Esophagus muscularis mucosa (tissue), 4 donors: ENCODE results near the gene ANKRD65. TPM values are rescaled to one million over a fixed set of nuclear protein-coding genes. Genes with fewer than 3 reads are reported as not detected.

Experiments used
- DNase-seq: peaks from one replicate; pipeline ENCODE4 v3.0.0-alpha.2; 2017; ENCODE audit errors: extremely low spot score
- H3K27ac ChIP-seq, 4 donors: fragments of 200-600 bp; sonication (generic); replicated peaks in 1 of 4; 1 replicate in 3 of 4; 2 replicates in 1 of 4; pipeline ENCODE4 v1.5.1; 2016 to 2019; ENCODE audit warnings: mild to moderate bottlenecking in 1 of 4
- H3K27me3 ChIP-seq, 4 donors: fragments of 200-600 bp; sonication (generic); one replicate each; pipeline versions ENCODE4 v1.5.1 to v1.6.0; 2016 to 2019
- H3K36me3 ChIP-seq, 4 donors: fragments of 200-600 bp; sonication (generic); one replicate each; pipeline ENCODE4 v1.5.1; 2016 to 2019
- H3K4me1 ChIP-seq, 4 donors: fragments of 200-600 bp; sonication (generic); one replicate each; pipeline ENCODE4 v1.5.1; 2016 to 2019
- H3K4me3 ChIP-seq, 4 donors: fragments of 200-600 bp; sonication (generic); 1 replicate in 2 of 4; 2 replicates in 2 of 4; pipeline ENCODE4 v1.5.1; 2016 to 2019; ENCODE audit warnings: mild to moderate bottlenecking in 4 of 4, moderate library complexity in 1 of 4
- H3K9me3 ChIP-seq, 4 donors: fragments of 200-600 bp; sonication (generic); 1 replicate in 3 of 4; 2 replicates in 1 of 4; pipeline ENCODE4 v1.5.1; 2016 to 2019
- EP300 ChIP-seq: sonication (generic); formaldehyde crosslinking; IDR thresholded peaks from one replicate; pipeline ENCODE4 v1.6.1; 2017; ENCODE audit warnings: antibody characterized with exemption
- POLR2A ChIP-seq: fragments of 450-650 bp; IDR thresholded peaks from one replicate; pipeline ENCODE4 v1.6.1; 2017; ENCODE audit warnings: antibody characterized with exemption, moderate library complexity, mild to moderate bottlenecking, low read depth
- POLR2AphosphoS5 ChIP-seq, 2 donors: sonication (generic); formaldehyde crosslinking; IDR thresholded peaks; one replicate each; pipeline ENCODE4 v1.6.1; 2017; ENCODE audit warnings: antibody characterized with exemption in 2 of 2
- WGBS: methylation state at CpG from one replicate; pipeline ENCODE4 v1.1.5; 2018; 5-methylcytosine and 5-hydroxymethylcytosine counted together
- intact Hi-C: fragments of 100-400 bp; cut with DNase I; formaldehyde crosslinking; loops from one replicate; pipeline ENCODE4 v1.15.1; 2023
- total RNA-seq, 4 donors: library from RNA; depleted of rRNA; stranded (reverse); fragments of >200 nt; gene quantifications; one replicate each; pipeline versions ENCODE4 v1.1.0 to v1.2.1, GENCODE V29; 2016
- TF ChIP-seq, protein P1 (sequence below), 3 experiments: fragments of 200-600 bp in 2 of 3; fragments of 450-650 bp in 1 of 3; sonication (generic) in 2 of 3; IDR thresholded peaks; one replicate each; pipeline ENCODE4 v1.5.1; 2017 to 2019; ENCODE audit warnings: antibody characterized with exemption in 3 of 3, mild to moderate bottlenecking in 2 of 3, moderate library complexity in 1 of 3

Gene ANKRD65
- total RNA-seq, 4 donors from 2014 or later, result 8.1 to 19.2 (median 9.8) TPM

DNA sequence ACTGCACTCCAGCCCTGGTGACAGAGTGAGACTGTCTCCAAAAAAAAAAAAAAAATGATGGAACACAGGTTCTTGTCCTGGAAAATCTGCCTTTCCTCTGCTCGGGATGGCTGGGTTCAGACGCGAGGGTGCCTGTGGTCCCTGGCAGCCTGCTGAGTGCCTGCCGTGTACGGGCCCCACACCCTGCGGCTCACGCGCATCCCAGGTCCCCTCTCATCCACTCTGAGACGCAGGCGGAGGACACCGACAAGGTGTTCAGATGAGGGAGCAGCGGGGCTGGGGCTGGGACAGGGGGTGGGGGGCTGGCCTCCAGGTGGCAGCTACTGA is 4.3 kb upstream of the ANKRD65 start:
- Histone ChIP-seq H3K4me3 (no peak overlapping the region), H3K9me3 (no peaks in the 10 kb centered on the region), H3K36me3 (no peaks in the 10 kb centered on the region), H3K27ac (peak overlapping the region in 1 of 4 donors; percentile 98), H3K4me1 (peaks cover 31 to 74% (median 56%) of the 10 kb centered on the region in 4 donors), H3K27me3 (no peaks in the 10 kb centered on the region)
- no peak for TF ChIP-seq EP300
- no peak for TF ChIP-seq POLR2A
- TF ChIP-seq, protein P1, sequence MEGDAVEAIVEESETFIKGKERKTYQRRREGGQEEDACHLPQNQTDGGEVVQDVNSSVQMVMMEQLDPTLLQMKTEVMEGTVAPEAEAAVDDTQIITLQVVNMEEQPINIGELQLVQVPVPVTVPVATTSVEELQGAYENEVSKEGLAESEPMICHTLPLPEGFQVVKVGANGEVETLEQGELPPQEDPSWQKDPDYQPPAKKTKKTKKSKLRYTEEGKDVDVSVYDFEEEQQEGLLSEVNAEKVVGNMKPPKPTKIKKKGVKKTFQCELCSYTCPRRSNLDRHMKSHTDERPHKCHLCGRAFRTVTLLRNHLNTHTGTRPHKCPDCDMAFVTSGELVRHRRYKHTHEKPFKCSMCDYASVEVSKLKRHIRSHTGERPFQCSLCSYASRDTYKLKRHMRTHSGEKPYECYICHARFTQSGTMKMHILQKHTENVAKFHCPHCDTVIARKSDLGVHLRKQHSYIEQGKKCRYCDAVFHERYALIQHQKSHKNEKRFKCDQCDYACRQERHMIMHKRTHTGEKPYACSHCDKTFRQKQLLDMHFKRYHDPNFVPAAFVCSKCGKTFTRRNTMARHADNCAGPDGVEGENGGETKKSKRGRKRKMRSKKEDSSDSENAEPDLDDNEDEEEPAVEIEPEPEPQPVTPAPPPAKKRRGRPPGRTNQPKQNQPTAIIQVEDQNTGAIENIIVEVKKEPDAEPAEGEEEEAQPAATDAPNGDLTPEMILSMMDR (IDR thresholded peaks at IDR 0.05), result no peak
- no peak for TF ChIP-seq POLR2AphosphoS5 (IDR thresholded peaks at IDR 0.05)
- intact Hi-C loops, result no loop called here
- DNase-seq, result no peak
- WGBS, result 82% methylated on average over 12 of the region's 12 CpGs

DNA sequence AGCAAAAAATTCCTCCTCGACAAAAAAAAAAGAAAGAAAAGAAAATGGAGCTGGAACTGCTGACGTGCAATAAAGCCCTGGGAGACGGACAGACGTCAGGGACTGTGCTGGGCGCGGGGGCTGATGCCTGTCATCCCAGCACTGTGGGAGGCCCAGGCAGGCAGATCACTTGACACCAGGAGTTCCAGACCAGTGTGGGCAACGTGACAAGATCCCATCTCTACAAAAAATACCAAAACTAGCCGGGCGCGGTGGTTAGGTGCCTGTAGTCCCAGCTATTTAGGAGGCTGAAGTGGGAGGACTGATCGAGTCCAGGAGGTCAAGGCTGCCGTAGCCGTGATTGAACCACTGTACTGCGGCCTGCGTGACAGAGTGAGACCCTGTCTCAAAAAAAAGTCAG is 3.6 kb upstream of the ANKRD65 start:
- H3K27ac ChIP-seq, result no peak overlapping the region
- no peaks in the 10 kb centered on the region for H3K9me3 ChIP-seq
- H3K36me3 ChIP-seq, result no peaks in the 10 kb centered on the region
- DNase-seq, result no peak
- TF ChIP-seq EP300, result no peak
- TF ChIP-seq POLR2A, result no peak
- no peak for TF ChIP-seq POLR2AphosphoS5 (IDR thresholded peaks at IDR 0.05)
- TF ChIP-seq, protein P1 (IDR thresholded peaks at IDR 0.05), result no peak
- WGBS, result 82% methylated on average over 15 of the region's 15 CpGs
- H3K4me3 ChIP-seq, result no peak overlapping the region
- peaks cover 25 to 71% (median 52%) of the 10 kb centered on the region in 4 donors for H3K4me1 ChIP-seq
- no peaks in the 10 kb centered on the region for H3K27me3 ChIP-seq
- intact Hi-C loops, result no loop called here

DNA sequence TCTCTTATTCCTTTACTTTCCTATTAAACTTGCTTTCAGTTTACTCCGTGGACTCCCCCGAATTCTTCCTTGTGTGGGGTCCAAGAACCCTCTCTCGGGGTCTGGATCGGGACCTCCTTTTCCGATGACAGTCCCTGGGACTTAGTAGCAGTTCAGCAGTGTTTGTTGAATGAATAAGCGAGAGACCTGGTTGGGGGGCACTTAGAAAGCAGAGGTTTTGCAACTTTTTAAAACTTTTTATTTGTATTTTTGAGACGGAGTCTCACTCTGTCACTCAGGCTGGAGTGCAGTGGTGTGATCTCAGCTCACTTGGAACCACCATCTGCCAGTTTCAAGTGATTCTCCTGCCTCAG is 2.1 kb upstream of the ANKRD65 start:
- Histone ChIP-seq H3K9me3 (no peaks in the 10 kb centered on the region), H3K4me3 (no peak overlapping the region), H3K27ac (peak overlapping the region in 2 of 4 donors; percentile 10 to 68), H3K4me1 (peaks cover 10 to 71% (median 49%) of the 10 kb centered on the region in 4 donors), H3K36me3 (no peaks in the 10 kb centered on the region), H3K27me3 (no peaks in the 10 kb centered on the region)
- TF ChIP-seq POLR2AphosphoS5 (IDR thresholded peaks at IDR 0.05) (no peak), POLR2A (no peak), EP300 (no peak)
- TF ChIP-seq, protein P1 (IDR thresholded peaks at IDR 0.05), result no peak
- intact Hi-C loops, result no loop called here
- no peak for DNase-seq
- WGBS, result 75% methylated on average over 7 of the region's 7 CpGs

DNA sequence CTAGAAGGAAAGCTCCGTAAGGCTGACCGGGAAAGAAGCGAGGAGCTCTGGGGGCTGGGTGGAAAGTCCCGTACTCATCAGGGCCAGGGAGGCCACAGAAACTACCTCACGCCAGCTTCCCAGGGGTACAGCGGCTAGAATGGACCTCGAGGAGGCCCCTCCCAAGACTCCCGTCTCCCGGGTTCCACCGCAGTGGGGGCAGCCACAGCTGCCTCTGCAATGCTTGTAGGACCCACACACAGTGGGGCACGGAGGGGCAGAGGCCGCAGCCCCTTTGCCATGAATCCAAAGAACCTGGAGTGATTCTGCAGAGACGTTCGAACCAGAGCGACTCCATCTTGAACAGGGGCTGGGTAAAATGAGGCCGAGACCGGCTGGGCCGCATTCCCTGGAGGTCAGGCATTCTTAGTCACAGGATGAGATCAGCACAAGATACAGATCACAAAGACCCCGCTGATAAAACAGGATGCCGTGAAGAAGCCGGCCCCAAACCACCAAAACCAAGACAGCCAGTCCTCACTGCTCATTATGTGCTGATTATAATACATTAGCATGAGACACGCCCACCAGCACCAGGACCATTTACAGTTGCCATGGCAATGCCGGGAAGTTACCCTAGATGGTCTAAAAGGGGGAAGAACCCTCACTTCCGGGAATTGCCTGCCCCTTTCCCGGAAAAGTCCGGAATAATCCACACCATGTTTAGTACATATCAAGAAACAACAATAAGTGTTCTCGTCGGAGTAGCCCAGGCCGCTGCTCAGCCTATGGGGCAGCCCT is 1.6 kb upstream of the ANKRD65 start:
- no peak overlapping the region for H3K4me3 ChIP-seq
- H3K27me3 ChIP-seq, result no peaks in the 10 kb centered on the region
- no peak for TF ChIP-seq POLR2A
- TF ChIP-seq EP300, result no peak
- TF ChIP-seq, protein P1 (IDR thresholded peaks at IDR 0.05), result no peak
- TF ChIP-seq POLR2AphosphoS5 (IDR thresholded peaks at IDR 0.05), result no peak
- H3K9me3 ChIP-seq, result no peaks in the 10 kb centered on the region
- peaks cover 8 to 73% (median 46%) of the 10 kb centered on the region in 4 donors for H3K4me1 ChIP-seq
- intact Hi-C loops, result no loop called here
- no peak for DNase-seq
- H3K27ac ChIP-seq, result peak overlapping the region in 2 of 4 donors; percentile 10 to 68
- 70% methylated on average over 28 of the region's 29 CpGs for WGBS
- no peaks in the 10 kb centered on the region for H3K36me3 ChIP-seq
